ENCODE measurements around the gene ITGB7. TPM values are rescaled to one million over a fixed set of nuclear protein-coding genes. Genes with fewer than 3 reads are reported as not detected.

ITGB7 gene
- total and polyA plus RNA-seq, 10 of the 15 experiments (the other 5 are each of a cell fraction or from before 2014, with no cell fraction given): 54.5 to 487 (median 252) TPM

DNA sequence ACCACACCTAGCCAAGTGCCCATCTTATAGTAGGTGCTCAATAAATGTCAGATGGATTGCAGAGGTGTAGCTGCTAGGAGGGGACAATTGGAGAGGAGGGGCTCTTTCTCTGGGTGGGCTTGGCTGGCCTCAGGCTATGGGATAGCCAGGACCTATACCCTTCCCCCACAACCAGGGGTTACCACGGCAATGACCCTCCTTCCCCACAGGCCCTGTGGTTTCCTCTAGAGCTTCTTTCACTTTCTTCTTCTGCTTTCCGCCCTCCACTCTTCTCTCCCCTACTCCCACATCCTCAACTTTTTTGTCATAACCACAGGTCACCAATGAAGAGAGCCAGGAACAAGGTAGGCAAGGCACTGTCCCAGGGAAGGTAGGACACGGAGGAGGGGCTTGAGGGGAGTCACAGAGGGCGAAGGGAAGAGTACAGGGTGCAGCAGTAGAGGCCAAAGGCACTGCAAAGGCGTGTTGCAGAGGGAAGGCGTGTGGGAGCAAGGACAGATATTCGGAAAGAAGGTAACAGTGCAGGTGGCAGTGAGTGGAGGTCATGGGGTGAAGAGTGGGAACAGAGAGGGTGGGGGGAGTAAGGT is 1.9 kb upstream of the ITGB7 start:
- Histone ChIP-seq H4K20me1 (ENCODE audit: control insufficient read depth, insufficient read depth) (no peaks in the 10 kb centered on the region), H3K36me3 (ENCODE audit: control insufficient read depth in 2 of 2, insufficient read depth in 2 of 2, low read length in 1 of 2) (peaks cover 6 to 22% of the 10 kb centered on the region in 2 experiments), H3K4me3 (peak overlapping the region; percentile 71), H3K4me1 (ENCODE audit: control insufficient read depth, insufficient read depth, low read length) (peaks cover 36% of the 10 kb centered on the region), H3K9me3 (replicated peaks; ENCODE audit: control insufficient read depth, insufficient read depth, low read length) (no peaks in the 10 kb centered on the region), H2AFZ (ENCODE audit: control insufficient read depth, low read depth, low read length) (peak overlapping the region; percentile 80), H3K27ac (ENCODE audit: control insufficient read depth, insufficient read depth) (peak overlapping the region; percentile 93), H3K27me3 (replicated peaks in 1 of 2; ENCODE audit: control insufficient read depth in 2 of 2, insufficient read depth in 2 of 2, low read length in 1 of 2) (no peaks in the 10 kb centered on the region), H3K4me2 (ENCODE audit: control insufficient read depth, insufficient read depth) (peak overlapping the region; percentile 98), H3K9ac (ENCODE audit: control insufficient read depth, insufficient read depth, low read length) (peak overlapping the region; percentile 75), H3K79me2 (ENCODE audit: control insufficient read depth, insufficient read depth, low read length) (peaks cover 37% of the 10 kb centered on the region)
- intact Hi-C loops (cut with micrococcal nuclease; ENCODE audit: unreplicated experiment): no loop called here
- in situ Hi-C loops (cut with MboI): no loop called here
- 2% methylated on average over 7 of the region's 7 CpGs for WGBS (ENCODE audit: insufficient coverage, insufficient replicate concordance, low lambda C conversion rate, missing lambda C conversion rate)
- no TSS peak for BruUV-seq (replicated peaks)
- FAIRE-seq: no peak
- SMC1A ChIA-PET (ENCODE audit: uncharacterized antibody, unreplicated experiment): interaction anchor here (0.7 to 16.4 kb wide), 21 partner anchors 7 to 212 kb away, joined by 3 to 155 read pairs (median 6); partner anchors contain the start of genes AAAS, CSAD, ESPL1 and SP1
- RAD21 ChIA-PET (ENCODE audit: unreplicated experiment): interaction anchor here (1.0 to 8.6 kb wide), 13 partner anchors 9 to 116 kb away, joined by 3 to 102 read pairs (median 6); partner anchors contain the start of genes AAAS, CSAD, ESPL1 and MYG1
- CTCF ChIA-PET: interaction anchor here (0.6 to 15.7 kb wide), 18 partner anchors 8 to 173 kb away, joined by 3 to 315 read pairs (median 5); partner anchors contain the start of genes AAAS, CSAD, ESPL1 and PFDN5
- DNase-seq (ENCODE audit: low read depth, low spot score): no peak
- POLR2A ChIA-PET: interaction anchor here (1.2 to 6.5 kb wide), 9 partner anchors 9 to 115 kb away, joined by 4 to 48 read pairs (median 8); partner anchors contain the start of genes CSAD, ESPL1, PFDN5 and ZNF740
- peak; percentile 50 for ATAC-seq
- TF ChIP-seq, protein P1, sequence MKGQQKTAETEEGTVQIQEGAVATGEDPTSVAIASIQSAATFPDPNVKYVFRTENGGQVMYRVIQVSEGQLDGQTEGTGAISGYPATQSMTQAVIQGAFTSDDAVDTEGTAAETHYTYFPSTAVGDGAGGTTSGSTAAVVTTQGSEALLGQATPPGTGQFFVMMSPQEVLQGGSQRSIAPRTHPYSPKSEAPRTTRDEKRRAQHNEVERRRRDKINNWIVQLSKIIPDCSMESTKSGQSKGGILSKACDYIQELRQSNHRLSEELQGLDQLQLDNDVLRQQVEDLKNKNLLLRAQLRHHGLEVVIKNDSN (IDR thresholded peaks at IDR 0.05; ENCODE audit: borderline replicate concordance, extremely low read length, insufficient read depth, low read depth, low read length): no peak
- TF ChIP-seq KDM1A (IDR thresholded peaks at IDR 0.05; ENCODE audit: borderline replicate concordance) (no peak), NR2F1 (conservative IDR thresholded peaks at IDR 0.05) (peak; percentile 97), NFYA (IDR thresholded peaks at IDR 0.05; ENCODE audit: borderline replicate concordance, low read depth, low read length) (no peak), EED (IDR thresholded peaks at IDR 0.05; ENCODE audit: low read depth) (peak; percentile 97), TARDBP (IDR thresholded peaks at IDR 0.05; ENCODE audit: borderline replicate concordance) (no peak), NRF1 (conservative IDR thresholded peaks at IDR 0.05; ENCODE audit: low read depth, low read length) (no peak), RELA (IDR thresholded peaks at IDR 0.05; ENCODE audit: borderline replicate concordance, partially characterized antibody) (peak; percentile 36), BACH1 (IDR thresholded peaks at IDR 0.05; ENCODE audit: borderline replicate concordance) (no peak), RAD51 (IDR thresholded peaks at IDR 0.05) (no peak), ZNF274 (IDR thresholded peaks at IDR 0.05; ENCODE audit: insufficient read depth, insufficient read length) (no peak), NR2C2 (IDR thresholded peaks at IDR 0.05; ENCODE audit: borderline replicate concordance, control insufficient read depth, insufficient read length, low read depth) (no peak), RUNX3 (IDR thresholded peaks at IDR 0.05; ENCODE audit: low read length) (peak; percentile 98), JUNB (IDR thresholded peaks at IDR 0.05) (no peak), MEF2B (IDR thresholded peaks at IDR 0.05; ENCODE audit: partially characterized antibody, poor library complexity, severe bottlenecking) (peak; percentile 51), DPF2 (IDR thresholded peaks at IDR 0.05) (peak; percentile 87)
- TF ChIP-seq, protein P2, sequence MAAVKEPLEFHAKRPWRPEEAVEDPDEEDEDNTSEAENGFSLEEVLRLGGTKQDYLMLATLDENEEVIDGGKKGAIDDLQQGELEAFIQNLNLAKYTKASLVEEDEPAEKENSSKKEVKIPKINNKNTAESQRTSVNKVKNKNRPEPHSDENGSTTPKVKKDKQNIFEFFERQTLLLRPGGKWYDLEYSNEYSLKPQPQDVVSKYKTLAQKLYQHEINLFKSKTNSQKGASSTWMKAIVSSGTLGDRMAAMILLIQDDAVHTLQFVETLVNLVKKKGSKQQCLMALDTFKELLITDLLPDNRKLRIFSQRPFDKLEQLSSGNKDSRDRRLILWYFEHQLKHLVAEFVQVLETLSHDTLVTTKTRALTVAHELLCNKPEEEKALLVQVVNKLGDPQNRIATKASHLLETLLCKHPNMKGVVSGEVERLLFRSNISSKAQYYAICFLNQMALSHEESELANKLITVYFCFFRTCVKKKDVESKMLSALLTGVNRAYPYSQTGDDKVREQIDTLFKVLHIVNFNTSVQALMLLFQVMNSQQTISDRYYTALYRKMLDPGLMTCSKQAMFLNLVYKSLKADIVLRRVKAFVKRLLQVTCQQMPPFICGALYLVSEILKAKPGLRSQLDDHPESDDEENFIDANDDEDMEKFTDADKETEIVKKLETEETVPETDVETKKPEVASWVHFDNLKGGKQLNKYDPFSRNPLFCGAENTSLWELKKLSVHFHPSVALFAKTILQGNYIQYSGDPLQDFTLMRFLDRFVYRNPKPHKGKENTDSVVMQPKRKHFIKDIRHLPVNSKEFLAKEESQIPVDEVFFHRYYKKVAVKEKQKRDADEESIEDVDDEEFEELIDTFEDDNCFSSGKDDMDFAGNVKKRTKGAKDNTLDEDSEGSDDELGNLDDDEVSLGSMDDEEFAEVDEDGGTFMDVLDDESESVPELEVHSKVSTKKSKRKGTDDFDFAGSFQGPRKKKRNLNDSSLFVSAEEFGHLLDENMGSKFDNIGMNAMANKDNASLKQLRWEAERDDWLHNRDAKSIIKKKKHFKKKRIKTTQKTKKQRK (IDR thresholded peaks at IDR 0.05; ENCODE audit: low read depth, low read length): no peak
- TF ChIP-seq, protein P3, sequence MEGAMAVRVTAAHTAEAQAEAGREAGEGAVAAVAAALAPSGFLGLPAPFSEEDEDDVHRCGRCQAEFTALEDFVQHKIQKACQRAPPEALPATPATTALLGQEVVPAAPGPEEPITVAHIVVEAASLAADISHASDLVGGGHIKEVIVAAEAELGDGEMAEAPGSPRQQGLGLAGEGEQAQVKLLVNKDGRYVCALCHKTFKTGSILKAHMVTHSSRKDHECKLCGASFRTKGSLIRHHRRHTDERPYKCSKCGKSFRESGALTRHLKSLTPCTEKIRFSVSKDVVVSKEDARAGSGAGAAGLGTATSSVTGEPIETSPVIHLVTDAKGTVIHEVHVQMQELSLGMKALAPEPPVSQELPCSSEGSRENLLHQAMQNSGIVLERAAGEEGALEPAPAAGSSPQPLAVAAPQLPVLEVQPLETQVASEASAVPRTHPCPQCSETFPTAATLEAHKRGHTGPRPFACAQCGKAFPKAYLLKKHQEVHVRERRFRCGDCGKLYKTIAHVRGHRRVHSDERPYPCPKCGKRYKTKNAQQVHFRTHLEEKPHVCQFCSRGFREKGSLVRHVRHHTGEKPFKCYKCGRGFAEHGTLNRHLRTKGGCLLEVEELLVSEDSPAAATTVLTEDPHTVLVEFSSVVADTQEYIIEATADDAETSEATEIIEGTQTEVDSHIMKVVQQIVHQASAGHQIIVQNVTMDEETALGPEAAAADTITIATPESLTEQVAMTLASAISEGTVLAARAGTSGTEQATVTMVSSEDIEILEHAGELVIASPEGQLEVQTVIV (IDR thresholded peaks at IDR 0.05; ENCODE audit: borderline replicate concordance, partially characterized antibody): no peak

Data from GM12878 (cell line).